ENCODE measurements around the gene ABLIM3.

ABLIM3 gene

DNA sequence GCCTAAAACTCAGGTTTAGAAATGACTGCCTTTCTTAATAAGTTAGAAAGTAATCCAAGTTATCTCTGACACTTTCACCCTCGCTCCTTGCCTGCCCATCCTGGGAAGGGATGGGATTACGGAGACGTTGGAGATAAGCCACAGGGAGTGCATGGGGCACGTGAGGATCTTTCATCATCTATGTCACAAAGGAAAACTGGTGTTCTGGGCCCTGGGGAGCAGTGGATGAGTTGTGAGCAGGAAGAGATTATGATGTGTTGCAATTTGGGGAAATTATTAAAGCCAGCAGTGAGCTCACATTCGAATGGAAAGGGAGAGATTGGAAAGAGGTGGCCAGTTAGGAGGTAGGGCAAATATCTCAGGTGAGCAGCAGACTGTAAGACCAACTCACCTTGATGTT is 143.2 kb downstream of the ABLIM3 start:
- DNase-seq = no peak

DNA sequence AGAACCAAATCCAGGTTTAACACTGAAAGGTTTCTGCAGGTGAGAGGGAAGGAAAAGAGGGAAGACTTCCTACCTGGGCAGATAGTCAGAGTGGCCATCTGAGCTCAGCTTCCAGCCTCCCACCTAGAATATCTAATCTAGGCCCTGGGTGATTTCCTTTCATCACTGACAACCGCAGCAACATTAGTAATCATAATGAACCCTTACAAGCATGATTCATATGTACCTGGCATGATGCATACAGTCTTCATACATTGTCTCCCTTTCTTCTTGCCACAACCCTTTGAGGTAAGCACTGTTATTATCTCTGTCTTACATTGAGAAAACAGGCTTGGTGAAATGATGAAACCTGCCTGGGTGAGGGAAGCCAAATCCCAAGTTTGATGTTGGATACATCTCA is 143.9 kb downstream of the ABLIM3 start:
- DNase-seq = no peak

DNA sequence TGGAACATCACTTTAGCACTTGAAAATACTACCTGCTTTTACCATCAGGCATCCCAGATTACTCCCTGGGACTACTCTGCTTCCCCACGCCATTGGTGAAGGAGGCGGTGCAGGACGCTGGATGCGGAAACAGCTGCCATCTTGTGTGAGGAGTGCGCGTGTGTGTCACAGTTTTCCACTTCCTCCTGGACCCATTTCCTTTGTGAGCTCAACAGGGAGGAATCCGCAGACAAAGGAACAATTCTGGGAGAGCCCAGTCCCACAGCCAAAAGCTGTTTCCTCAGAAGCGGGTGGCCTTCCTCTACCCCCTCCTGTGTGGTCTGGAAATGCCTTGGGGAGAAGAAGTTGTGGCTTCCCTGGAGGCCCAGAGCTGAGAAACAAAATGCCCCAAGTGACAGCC is 147.1 kb downstream of the ABLIM3 start:
- no peak for DNase-seq

DNA sequence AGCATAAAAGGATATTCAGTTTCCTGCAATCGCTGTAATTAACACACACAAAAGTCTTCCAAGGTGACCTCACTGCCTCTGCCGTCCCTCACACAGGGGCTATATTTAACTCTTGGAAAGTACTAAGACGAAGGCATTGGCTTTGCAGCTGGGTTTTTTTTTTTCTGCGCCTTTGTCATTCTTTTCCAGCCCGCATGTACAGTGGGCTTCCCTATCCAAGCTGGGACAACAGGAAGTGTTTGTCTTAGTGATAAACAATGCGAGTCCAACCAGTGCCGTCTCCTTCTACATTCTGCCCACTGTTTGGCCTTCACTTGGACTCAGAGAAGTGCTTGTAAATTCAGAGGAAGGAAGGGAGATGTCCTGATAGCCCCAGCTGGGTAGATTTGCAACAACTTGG is 148.0 kb downstream of the ABLIM3 start:
- DNase-seq = no peak

DNA sequence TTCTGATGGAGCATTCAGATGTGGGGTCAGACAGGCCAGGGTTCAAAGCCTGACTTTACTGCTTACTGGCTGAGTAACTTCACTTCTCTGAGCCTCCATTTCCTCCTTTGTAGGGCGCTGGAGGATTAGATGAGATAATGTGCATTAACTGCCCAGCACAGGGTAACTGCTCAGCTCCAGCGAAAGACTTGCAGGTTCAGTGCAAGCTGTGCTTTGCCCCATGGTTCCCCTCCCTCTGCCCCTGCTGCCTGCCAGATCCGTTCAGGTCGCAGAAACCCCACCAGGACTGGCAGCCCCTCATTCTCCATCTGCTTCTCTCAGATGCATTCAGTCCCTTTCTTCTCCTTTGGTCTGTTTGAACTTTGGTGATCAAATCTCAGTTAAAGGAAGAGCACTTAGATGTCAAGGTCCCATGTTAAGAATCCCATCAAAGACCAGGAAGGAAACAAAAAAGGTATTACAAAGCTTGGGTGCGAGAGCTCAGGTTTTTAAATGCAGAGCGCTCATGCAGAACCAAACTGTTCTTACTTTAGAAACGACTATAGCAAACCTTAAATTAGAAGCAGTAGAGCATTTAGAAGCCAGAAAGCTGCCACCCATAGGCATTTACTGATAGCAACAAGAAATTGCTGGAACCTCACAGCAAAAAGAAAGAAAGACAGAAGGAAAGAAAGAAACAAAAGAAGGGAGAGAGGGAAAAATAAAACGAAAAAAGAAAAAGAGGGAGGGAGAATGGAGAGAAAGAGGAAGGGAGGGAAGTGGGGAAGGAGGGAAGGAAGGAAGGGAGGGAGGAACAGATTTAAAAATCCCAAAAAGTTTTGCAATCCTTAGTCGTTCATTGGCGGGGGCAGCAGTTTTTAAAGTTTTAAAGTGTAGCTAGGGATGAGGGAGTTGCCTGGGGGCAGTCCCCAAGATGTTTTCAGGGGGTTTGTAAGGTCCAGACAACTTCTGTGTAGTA is 153.9 kb downstream of the ABLIM3 start:
- no peak for DNase-seq

DNA sequence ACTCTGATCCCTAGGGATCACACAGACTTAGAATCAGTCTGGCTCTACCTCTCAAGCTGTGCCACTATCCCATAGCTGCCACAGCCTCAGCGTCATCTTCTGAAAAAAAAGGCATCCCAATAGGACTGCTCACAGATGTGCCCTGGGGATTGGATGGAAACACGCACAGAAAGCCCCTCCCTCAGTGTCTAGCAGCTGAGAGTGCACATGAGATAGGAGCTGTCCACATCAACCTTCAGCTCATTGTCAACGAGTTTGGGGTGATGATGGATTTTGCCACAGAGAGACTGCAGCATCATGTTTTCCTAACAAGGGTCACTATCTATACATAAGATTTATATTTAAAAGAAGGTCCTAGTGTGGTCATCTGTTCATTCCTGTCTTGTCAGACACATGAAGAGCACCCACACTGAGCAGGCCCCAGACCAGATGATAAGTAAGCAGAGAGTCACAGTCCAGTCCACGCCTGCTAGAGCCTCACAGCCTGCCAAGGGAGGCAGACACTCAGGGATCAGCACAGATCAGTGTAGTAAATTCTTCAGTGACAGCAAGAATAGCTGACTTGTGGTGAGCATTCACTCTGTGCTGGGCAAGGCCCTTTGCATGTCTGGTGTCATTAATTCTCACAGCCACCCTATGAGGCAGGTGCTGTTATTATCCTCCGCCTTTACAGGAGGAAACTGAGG is 156.2 kb downstream of the ABLIM3 start:
- no peak for DNase-seq

DNA sequence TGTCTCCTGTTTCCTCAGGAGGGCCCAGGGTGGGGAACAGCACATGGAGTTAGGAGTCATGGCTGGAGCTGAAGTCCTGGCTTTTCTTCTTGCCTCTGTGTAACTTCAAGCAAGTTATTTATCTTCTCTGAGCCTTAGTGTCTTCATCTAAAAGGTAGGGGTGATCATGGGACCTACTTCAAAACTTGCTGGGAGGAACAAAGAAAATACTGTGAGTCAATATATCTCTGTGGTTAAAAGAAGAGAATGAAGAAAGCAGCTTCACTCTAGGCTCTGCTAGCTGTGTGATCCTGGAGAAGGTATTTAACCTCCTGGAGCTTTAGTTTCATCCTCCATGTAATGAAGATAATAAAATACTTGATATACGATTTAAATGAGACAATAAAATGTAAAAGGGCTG is 156.9 kb downstream of the ABLIM3 start:
- DNase-seq = no peak

DNA sequence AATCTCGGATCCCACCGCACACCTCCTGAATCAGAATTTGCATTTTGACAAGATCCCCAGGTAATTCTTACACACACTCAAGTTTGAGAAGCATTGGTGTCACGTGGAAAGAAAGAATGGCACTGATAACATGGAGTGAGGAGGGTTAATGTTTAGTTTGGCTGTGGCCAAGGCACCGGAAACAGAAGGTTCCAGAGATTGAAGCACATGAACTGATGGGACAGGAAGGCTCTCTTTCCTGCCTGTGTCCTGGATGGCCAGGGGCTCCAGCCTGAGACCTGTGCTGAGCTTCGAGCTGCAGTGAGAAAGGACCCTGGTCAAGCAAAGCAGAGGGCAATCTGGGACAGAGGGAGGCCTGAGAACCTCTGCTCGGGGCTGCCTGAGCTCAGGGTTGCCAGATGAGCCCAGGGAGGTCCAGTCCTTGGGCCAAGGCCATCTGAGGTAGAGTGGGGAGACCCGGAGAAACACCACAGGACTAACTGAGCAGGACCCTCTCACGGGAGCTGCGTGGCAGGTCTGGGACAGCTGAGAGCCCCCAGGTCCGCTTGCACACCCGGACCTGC is 157.6 kb downstream of the ABLIM3 start:
- no peak for DNase-seq

DNA sequence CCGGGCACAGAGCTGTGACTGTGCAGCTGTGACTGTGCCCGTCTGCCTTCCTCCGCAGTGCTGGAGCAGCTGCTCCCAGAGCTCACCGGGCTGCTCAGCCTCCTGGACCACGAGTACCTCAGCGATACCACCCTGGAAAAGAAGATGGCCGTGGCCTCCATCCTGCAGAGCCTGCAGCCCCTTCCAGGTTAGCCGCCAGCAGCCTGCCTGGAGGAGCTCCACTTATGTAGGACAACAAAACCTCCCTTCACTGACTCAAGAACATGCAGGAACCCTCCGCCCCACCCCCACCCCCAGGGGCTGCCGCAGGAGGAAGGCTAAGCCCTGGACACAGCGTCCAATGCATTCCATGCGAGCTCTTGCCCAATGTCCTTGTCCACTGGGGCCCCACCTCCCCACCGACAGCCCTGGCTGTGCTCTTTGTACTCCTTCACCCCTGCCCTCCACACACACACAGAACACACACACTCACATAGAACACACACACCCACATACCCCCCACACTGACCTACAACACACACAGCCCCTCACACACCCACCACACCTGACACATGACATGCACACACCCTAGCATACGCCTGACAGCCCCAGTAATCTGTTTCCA is 158.3 kb downstream of the ABLIM3 start:
- DNase-seq = no peak

DNA sequence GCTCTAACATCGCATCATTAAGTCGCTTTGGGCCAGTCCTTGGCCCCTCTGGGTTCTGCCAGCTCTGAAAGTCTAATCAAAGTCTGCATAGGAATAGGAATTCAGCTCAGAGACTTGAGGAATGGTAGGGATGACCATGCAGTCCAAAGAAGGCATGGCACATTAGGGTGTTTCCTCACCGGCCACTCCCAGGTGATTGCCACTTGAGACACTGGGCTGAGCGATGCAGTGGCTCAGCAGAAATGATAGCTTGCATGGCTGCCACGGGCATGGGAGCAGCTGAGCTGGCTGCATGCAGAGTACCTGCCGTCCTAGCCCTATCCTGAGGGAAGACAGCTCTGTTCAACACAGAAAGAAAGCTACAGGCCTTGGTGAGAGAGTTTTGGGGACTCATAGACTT is 159.1 kb downstream of the ABLIM3 start:
- DNase-seq = no peak

DNA sequence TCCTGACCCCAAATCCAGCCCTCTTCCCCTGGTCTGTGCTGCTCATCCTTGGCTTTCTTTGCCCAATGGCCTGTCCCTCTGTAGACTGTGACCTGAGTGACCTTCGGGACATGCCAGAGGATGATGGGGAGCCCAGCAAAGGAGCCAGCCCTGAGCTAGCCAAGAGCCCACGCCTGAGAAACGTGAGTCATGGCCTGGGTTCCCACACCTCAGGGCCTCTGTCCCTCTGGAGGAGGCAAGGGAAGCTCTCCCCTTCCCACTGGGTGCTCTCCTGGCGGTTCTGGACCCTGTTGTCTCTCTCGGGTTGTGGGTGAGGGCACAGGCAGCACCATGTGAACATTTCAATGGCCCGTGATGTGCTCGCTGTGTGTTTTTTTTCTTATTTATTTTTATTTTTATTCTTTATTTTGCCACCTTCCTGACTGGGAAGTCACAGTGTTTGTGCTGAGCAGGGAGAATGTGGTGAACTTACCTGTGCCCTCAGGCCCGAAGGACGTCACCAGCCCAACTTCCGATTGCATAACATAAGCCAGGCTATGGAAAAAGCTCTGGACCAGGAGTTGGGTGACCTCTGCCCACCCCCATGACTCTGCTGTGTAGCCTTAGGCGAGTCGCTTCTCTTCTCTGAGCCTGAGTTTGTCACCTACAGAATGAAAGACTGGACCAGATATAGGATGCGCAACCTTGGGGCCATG is 159.9 kb downstream of the ABLIM3 start:
- no peak for DNase-seq

DNA sequence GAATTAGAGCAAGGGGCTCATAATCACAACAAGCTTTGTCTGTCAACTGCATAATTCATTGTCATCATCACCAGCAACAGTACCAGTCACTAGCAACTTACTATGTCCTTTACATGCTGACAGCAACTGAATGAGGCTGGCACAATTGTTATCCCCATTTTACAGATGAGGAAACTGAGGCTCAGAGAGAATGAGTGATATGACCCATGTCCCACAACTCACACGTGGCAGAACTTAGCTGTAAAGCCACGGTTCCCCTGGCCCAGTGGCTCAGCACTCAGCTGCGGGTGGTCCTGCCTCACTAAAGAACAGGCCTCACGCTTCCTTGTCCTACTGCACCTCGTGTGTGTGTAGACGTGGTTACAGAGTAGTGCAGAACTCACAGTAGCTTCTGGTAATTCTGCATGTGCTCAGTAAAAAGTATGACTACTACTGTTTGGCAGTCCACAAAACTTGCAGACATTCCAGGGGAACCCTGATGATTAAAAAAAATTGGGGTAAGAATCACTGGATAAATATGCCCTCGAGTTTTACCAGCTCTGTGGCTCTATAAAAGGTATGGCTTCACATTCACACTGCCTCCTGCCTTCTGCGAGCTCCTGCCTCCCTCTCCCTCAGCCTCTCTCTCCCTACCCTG is 160.6 kb downstream of the ABLIM3 start:
- DNase-seq = no peak

DNA sequence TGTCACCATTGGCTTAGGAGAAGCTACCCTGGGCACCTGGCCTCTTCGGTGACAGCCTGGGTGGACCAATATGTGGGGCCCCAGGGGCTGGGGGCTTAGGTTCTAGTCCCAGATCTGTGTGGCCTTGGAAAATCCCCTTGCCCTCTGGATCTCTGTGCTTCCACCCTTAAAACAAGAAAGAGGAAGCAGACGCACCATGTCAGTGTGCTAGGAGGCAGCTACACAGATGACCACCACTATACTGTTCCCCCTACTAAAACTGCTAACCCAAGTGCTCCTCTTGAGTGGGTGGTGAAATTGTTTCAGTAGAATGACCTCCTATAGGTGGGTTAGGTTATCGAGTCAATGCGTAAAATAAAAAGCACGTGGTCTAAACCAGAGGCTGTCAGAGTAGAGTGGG is 161.3 kb downstream of the ABLIM3 start:
- DNase-seq = no peak

DNA sequence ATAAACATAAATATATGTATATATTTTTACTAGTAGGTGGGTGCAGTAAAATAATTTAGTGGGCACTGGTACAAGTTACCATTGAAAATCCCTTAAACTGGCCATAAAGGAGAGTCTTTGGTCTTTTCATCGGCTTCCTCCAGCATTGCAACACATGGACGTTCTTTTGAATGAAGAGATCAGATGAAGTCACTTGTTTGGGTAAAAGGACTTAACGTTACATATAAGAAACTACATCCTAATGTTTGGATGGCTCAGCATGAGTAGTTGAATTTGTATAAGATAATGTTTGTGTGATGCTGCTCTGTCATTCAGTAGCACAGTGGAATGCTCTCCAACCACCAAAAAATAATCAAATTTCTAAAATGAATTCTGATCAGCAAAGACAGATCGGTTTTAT is 161.9 kb downstream of the ABLIM3 start:
- no peak for DNase-seq

DNA sequence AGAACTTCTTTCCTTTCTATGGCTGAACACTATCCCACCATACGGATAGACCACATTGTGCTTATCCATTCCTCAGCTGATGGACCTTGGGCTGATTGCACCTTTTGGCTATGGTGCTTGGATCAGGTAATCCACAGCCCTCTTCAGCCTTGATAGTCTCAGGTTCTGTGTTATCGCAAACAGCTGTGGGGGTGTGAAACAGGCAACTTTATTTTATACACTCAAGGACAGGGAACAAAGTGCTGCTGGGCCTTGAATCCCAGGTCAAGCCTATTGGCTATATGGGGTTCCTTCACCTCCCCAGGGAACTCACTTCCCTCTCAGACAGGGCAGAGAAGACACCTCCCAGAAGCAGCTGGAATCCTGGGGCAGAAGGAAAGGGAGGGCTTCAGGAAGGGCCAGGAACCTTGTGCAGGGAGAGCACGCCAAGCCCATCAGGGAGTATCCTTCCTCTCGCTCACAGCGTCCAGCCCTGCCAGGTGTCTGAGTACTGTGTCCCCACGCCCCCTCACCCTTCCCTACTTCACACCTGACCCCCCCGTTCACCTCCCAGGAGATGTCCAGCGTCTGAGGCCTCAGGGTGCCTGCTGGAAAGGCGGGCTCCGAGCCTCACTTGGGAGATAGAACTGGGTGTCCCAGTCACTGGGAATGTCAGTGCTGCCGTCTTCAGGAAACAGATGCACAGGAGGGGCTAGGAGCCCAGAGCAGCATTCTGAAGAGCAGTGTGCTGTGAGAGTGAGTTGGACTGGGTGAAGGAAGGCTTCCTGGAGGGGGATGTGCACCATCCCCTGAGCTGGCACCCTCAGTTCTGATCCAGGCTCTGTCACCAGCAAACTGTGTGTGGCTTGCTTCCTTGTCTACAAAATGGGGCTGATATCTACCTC is 163.1 kb downstream of the ABLIM3 start:
- DNase-seq = no peak

DNA sequence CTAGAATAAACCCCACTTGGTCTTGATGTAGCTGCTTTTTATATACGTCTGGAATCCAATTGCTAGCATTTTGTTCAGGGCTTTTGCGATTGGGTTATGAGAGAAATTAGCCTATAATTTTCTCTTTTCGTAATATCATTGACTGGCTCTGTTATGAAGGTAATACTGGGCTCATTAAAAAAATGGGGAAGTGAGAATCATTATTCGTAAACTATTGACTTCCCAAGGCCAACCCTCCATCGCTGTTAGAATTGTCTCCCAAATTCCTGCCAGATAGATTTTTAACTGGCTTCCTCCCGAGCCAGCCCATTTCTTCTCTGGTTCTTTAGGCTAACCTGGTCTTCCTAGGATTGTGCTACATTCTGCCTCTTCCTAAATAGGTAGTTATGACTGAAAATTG is 168.1 kb downstream of the ABLIM3 start:
- DNase-seq = no peak

Data from AML-193 (cell line).